Measurements from ENCODE around the gene RASAL2. TPM values are rescaled to one million over a fixed set of nuclear protein-coding genes. Genes with fewer than 3 reads are reported as not detected.
"Not testable (repeated sequence)": the region's sequence is repeated elsewhere in the genome, so short reads cannot be mapped to it uniquely, and the experiment has no call there.

RASAL2 gene
- polyA plus RNA-seq, 2 of the 4 experiments (the other 2 are of a cell fraction) = 7.1 to 17.6 TPM

GRCh38 chr1:178077917-178078316, 16.0 kb upstream of the RASAL2 start:
- FAIRE-seq (no peak), ATAC-seq (no peak), DNase-seq (ENCODE audit: low read depth in 1 of 2, low spot score in 1 of 2) (no peak)
- TF ChIP-seq MYC (IDR thresholded peaks at IDR 0.05; ENCODE audit: borderline replicate concordance, low read length) = no peak
- no peak for TF ChIP-seq RCOR1 (IDR thresholded peaks at IDR 0.05; ENCODE audit: low read depth, low read length)
- ChIA-PET POLR2A (no interaction called here), CTCF (no interaction called here)
- Histone ChIP-seq H3K4me2 (no peak overlapping the region), H3K4me3 (no peak overlapping the region), H3K4me1 (no peaks in the 10 kb centered on the region), H3K9me3 (no peaks in the 10 kb centered on the region), H3K27ac (no peak overlapping the region)

GRCh38 chr1:178086294-178086693, 7.6 kb upstream of the RASAL2 start:
- Histone ChIP-seq H3K27ac (no peak overlapping the region), H3K4me3 (no peak overlapping the region), H3K9me3 (no peaks in the 10 kb centered on the region), H3K4me1 (no peaks in the 10 kb centered on the region), H3K4me2 (no peak overlapping the region)
- TF ChIP-seq RCOR1 (IDR thresholded peaks at IDR 0.05; ENCODE audit: low read depth, low read length) (no peak), KDM1A (IDR thresholded peaks at IDR 0.05; ENCODE audit: low read depth) (no peak)
- 80% methylated on average over 3 of the region's 3 CpGs for WGBS (ENCODE audit: missing lambda C conversion rate)
- POLR2A ChIA-PET = no interaction called here
- ATAC-seq = no peak
- no peak for FAIRE-seq
- CTCF ChIA-PET = interaction anchor here (0.8 to 1.3 kb wide), 3 partner anchors 10 to 123 kb away, joined by 3 to 6 read pairs (median 5); no protein-coding TSS in a partner anchor
- no peak for DNase-seq (ENCODE audit: low read depth in 1 of 2, low spot score in 1 of 2)

- no peak for TF ChIP-seq TFCP2L1 (CRISPR knock-in tag; IDR thresholded peaks at IDR 0.05)
- TF ChIP-seq CHD2 (IDR thresholded peaks at IDR 0.05; ENCODE audit: low read length, partially characterized antibody) = no peak
- no peak for TF ChIP-seq ZFP36 (IDR thresholded peaks at IDR 0.05; ENCODE audit: borderline replicate concordance, partially characterized antibody)
- TF ChIP-seq RARB (CRISPR knock-in tag; IDR thresholded peaks at IDR 0.05) = no peak
- no peak for TF ChIP-seq PHF8 (IDR thresholded peaks at IDR 0.05; ENCODE audit: borderline replicate concordance, low read depth)
- no peak for TF ChIP-seq HDAC2 (IDR thresholded peaks at IDR 0.05)
- Histone ChIP-seq H3K4me2 (no peak overlapping the region), H3K4me1 (peaks cover 1% of the 10 kb centered on the region; the same call in 2 of the 3 replicates), H3K4me3 (no peak overlapping the region), H3K9me3 (no peaks in the 10 kb centered on the region), H3K27ac (no peak overlapping the region)
- FAIRE-seq (no peak), ATAC-seq (no peak), DNase-seq (ENCODE audit: low read depth in 1 of 2, low spot score in 1 of 2) (no peak)
- 83% methylated on average over 4 of the region's 4 CpGs for WGBS (ENCODE audit: missing lambda C conversion rate)
- POLR2A ChIA-PET = no interaction called here
- CTCF ChIA-PET = interaction anchor here (1.1 to 1.3 kb wide), 2 partner anchors 10 to 55 kb away, joined by 3 to 5 read pairs; no protein-coding TSS in a partner anchor
Observed at GRCh38 chr1:178086766-178087165, 7.1 kb upstream of the RASAL2 start.

- Histone ChIP-seq H3K9me3 (no peaks in the 10 kb centered on the region), H3K4me2 (no peak overlapping the region), H3K27ac (no peak overlapping the region), H3K4me1 (peaks cover 12% of the 10 kb centered on the region), H3K4me3 (no peak overlapping the region)
- FAIRE-seq (no peak), ATAC-seq (no peak), DNase-seq (ENCODE audit: low read depth in 1 of 2, low spot score in 1 of 2) (no peak)
- POLR2A ChIA-PET = no interaction called here
- CTCF ChIA-PET = interaction anchor here (1.3 to 1.7 kb wide), 5 partner anchors 16 to 211 kb away, joined by 4 to 6 read pairs (median 5); no protein-coding TSS in a partner anchor
- TF ChIP-seq ZSCAN20 (CRISPR knock-in tag; IDR thresholded peaks at IDR 0.05) (no peak), EHF (CRISPR knock-in tag; IDR thresholded peaks at IDR 0.05) (no peak), NPAS2 (CRISPR knock-in tag; IDR thresholded peaks at IDR 0.05; ENCODE audit: borderline replicate concordance) (no peak), FOSL2 (IDR thresholded peaks at IDR 0.05) (no peak), FOSL2 (CRISPR knock-in tag; IDR thresholded peaks at IDR 0.05) (no peak), ZFP36 (IDR thresholded peaks at IDR 0.05; ENCODE audit: borderline replicate concordance, partially characterized antibody) (no peak), BHLHE40 (IDR thresholded peaks at IDR 0.05; ENCODE audit: low read depth, low read length) (no peak), MYC (IDR thresholded peaks at IDR 0.05; ENCODE audit: borderline replicate concordance, low read length) (no peak), JUN (IDR thresholded peaks at IDR 0.05) (no peak), CHD4 (IDR thresholded peaks at IDR 0.05; ENCODE audit: borderline replicate concordance) (no peak)
- 76% methylated on average over 2 of the region's 2 CpGs for WGBS (ENCODE audit: missing lambda C conversion rate)
Observed at GRCh38 chr1:178088651-178089050, 5.3 kb upstream of the RASAL2 start.

- POLR2A ChIA-PET; H3K9me3 ChIP-seq; FAIRE-seq; DNase-seq (ENCODE audit: low read depth in 1 of 2, low spot score in 1 of 2); H3K27ac ChIP-seq; H3K4me3 ChIP-seq; H3K4me2 ChIP-seq; ATAC-seq: not testable (repeated sequence)
- CTCF ChIA-PET = interaction anchor here (3.6 kb wide), 1 partner anchor 59 kb away, joined by 16 read pairs; no protein-coding TSS in a partner anchor
- H3K4me1 ChIP-seq = peaks cover 28% of the 10 kb centered on the region
- 92% methylated on average over 4 of the region's 4 CpGs for WGBS (ENCODE audit: missing lambda C conversion rate)
Observed at GRCh38 chr1:178091454-178091853, 2.5 kb upstream of the RASAL2 start.

All from A549 (cell line).